SU-DHL-6 (cell line): ENCODE data around the gene SLCO3A1.

ENCODE experiments used
- EZH2phosphoT487 ChIP-seq: fragments of 200-600 bp; sonication (generic), shearing (Covaris generic); conservative IDR thresholded peaks from 2 replicates; pipeline ENCODE4 v1.6.1; 2018; ENCODE audit warnings: mild to moderate bottlenecking, antibody characterized with exemption, low read length, moderate library complexity, mixed read lengths
- TF ChIP-seq, protein P1 (sequence below): fragments of 200-600 bp; sonication (generic); IDR thresholded peaks from one replicate; pipeline ENCODE4 v1.5.1; 2017; ENCODE audit warnings: antibody characterized with exemption, mild to moderate bottlenecking, low read length, moderate library complexity; ENCODE audit not compliant: insufficient read depth, poor library complexity, severe bottlenecking

DNA sequence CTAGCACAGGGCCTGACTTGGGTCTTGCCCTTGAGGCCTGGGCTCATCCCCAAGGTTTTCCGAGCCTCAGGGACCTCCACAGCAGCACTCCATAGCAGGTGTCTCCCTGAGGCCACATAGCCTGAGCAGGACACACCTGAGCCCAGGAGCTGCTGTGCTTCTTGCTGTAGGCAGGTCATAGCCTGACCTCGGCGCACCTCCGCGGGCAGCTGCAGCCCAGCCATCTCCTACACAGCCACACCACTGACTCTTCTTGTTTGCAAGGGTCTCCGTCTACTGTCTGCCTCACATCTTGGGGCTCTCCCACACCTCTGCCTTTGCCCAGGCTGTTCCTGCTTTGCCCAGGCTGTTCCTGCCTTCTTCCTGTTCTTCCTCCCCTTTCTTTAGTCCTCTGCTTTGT, 224.8 kb downstream of the SLCO3A1 start:
- TF ChIP-seq, protein P1, sequence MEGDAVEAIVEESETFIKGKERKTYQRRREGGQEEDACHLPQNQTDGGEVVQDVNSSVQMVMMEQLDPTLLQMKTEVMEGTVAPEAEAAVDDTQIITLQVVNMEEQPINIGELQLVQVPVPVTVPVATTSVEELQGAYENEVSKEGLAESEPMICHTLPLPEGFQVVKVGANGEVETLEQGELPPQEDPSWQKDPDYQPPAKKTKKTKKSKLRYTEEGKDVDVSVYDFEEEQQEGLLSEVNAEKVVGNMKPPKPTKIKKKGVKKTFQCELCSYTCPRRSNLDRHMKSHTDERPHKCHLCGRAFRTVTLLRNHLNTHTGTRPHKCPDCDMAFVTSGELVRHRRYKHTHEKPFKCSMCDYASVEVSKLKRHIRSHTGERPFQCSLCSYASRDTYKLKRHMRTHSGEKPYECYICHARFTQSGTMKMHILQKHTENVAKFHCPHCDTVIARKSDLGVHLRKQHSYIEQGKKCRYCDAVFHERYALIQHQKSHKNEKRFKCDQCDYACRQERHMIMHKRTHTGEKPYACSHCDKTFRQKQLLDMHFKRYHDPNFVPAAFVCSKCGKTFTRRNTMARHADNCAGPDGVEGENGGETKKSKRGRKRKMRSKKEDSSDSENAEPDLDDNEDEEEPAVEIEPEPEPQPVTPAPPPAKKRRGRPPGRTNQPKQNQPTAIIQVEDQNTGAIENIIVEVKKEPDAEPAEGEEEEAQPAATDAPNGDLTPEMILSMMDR: no peak
- no peak for TF ChIP-seq EZH2phosphoT487
